Esophagus (tissue), 2 donors: ENCODE results near the gene ATP1B1. TPM values are rescaled to one million over a fixed set of nuclear protein-coding genes. Genes with fewer than 3 reads are reported as not detected.
"Not testable (repeated sequence)": the region's sequence is repeated elsewhere in the genome, so short reads cannot be mapped to it uniquely, and the experiment has no call there.

Experiments used
- H3K27ac ChIP-seq, 2 donors: one replicate each; pipeline ENCODE4 v1.5.1; 2013; ENCODE audit warnings: low read depth in 2 of 2, mild to moderate bottlenecking in 2 of 2, inconsistent platforms in 1 of 2, low read length in 1 of 2, moderate library complexity in 1 of 2
- H3K27me3 ChIP-seq, 2 donors: one replicate each; pipeline ENCODE4 v1.6.1; 2013; ENCODE audit warnings: low read length in 2 of 2, control low read depth in 1 of 2, mild to moderate bottlenecking in 1 of 2; ENCODE audit not compliant: insufficient read depth in 2 of 2, control insufficient read depth in 1 of 2
- H3K36me3 ChIP-seq, 2 donors: one replicate each; pipeline ENCODE4 v1.6.1; 2013; ENCODE audit warnings: low read length in 1 of 2; ENCODE audit not compliant: control insufficient read depth in 2 of 2, insufficient read depth in 2 of 2
- H3K4me1 ChIP-seq, 2 donors: one replicate each; pipeline ENCODE4 v1.6.1; 2013; ENCODE audit warnings: low read length in 1 of 2; ENCODE audit not compliant: control insufficient read depth in 2 of 2, insufficient read depth in 2 of 2
- H3K4me3 ChIP-seq, 2 donors: one replicate each; pipeline ENCODE4 v1.5.1; 2013; ENCODE audit warnings: low read length in 2 of 2, mild to moderate bottlenecking in 2 of 2, low read depth in 1 of 2, moderate library complexity in 1 of 2
- H3K9me3 ChIP-seq, 2 donors: one replicate each; pipeline ENCODE4 v1.6.1; 2013; ENCODE audit warnings: mild to moderate bottlenecking in 2 of 2, low read depth in 1 of 2, low read length in 1 of 2, moderate library complexity in 1 of 2; ENCODE audit not compliant: control insufficient read depth in 2 of 2, insufficient read depth in 1 of 2
- WGBS, 2 donors: extraction: QIAGEN DNeasy Blood & Tissue Kit; methylation state at CpG; one replicate each; pipeline ENCODE4 v1.1.7; 2013; 5-methylcytosine and 5-hydroxymethylcytosine counted together
- polyA plus RNA-seq, 2 donors: library from polyadenylated mRNA; stranded (reverse); fragments of 200-250 nt; gene quantifications; one replicate each; pipeline ENCODE4 v1.2.3, GENCODE V29; 2013
- donor health status: healthy with polysubstance abuse.
- donor health status: Bipolar disorder and iron deficiency.

Gene ATP1B1
- polyA plus RNA-seq, 2 donors, result 104 to 194 TPM

DNA sequence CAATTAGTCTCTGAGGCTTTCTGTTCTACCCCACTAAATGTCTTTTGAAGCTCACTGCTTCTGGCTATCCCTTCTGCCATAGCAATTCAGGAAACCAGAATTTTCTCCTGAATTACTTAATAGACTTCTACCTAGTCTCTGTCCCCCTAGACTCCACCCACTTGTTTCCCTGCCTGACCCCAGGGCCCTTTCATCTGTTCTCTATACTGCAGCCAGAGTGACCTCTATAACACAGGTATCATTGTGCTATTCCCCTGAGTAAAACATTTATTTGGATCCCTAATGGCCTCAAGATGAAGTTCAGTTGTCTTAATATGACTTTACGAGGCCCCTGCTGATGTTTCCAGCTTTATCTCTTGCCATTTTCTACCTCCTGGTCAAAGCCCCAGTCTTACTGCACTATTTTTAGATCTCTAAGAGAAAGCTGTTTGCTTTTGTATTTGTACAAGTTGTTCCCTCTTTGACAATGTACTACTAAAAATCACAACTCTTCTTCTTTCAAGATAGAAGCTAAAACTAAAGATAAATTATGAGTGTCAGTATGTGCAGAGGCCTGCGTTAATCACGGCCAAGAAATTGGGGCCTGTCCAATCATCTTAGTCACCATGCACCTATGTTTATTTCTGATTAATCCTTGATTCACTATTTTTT lies 54.5 kb downstream of the ATP1B1 start:
- no peaks in the 10 kb centered on the region for H3K9me3 ChIP-seq
- no peak overlapping the region for H3K27ac ChIP-seq
- H3K27me3 ChIP-seq, result no peaks in the 10 kb centered on the region
- no peak overlapping the region for H3K4me3 ChIP-seq
- H3K4me1 ChIP-seq, result no peaks in the 10 kb centered on the region
- WGBS, 2 donors, result 46 to 64% methylated on average over 3 of the region's 3 CpGs
- peaks cover 0 to 5% of the 10 kb centered on the region in 2 donors for H3K36me3 ChIP-seq

DNA sequence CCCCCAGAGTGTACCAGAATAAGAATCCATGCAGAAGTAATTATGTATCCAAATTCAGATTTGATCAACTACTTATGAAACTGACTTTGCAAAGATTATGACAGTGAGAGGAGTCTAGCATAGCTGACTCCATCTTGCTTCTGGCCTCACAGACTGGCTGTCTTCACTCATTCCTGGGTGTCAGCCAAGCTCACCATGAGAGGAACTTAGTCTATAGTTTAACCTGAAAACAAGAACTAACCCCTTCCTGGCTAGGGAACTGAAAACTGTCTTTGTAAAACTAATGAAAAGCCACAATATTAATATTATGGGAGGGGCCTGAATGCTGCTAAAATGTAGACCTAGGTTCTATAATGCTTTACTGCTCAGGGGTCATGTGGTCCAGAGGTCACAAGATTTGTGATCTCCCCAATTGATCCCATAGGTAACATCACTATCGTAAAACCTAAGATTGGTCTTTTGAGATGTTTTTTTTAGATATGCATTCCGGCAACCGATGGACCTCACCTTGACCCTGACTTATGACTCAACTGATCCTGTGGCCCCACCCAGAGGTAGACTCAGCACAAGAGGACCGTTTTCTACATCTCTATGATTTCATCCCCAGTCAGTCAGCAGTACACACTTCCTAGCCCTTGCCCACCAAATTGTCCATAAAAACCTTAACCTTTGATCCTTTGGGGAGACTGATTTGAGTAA lies 55.2 kb downstream of the ATP1B1 start:
- Histone ChIP-seq H3K36me3 (peaks cover 0 to 5% of the 10 kb centered on the region in 2 donors), H3K4me3 (no peak overlapping the region), H3K27ac (no peak overlapping the region), H3K27me3 (no peaks in the 10 kb centered on the region), H3K9me3 (no peaks in the 10 kb centered on the region), H3K4me1 (no peaks in the 10 kb centered on the region)
- WGBS, 2 donors, result 72 to 82% methylated on average over 4 of the region's 4 CpGs

DNA sequence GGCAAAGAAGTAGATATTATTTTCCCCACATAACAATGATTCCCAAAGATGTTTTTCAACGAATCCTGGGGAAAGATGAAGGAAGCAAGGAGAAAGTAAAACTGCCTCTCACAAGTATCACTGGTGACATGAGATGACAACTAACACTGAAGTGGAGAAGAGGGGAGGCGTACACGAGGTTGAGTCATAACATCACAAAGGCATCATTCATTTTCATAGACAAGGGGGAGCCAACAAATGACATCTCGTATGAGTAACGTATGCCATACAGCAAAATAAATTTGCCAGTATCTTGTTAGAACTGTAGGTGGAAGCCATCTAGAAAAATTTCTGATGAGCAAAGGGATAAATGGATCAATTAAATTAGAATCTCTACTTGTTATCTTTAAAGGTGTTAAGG lies 56.6 kb downstream of the ATP1B1 start:
- Histone ChIP-seq H3K27me3 (no peaks in the 10 kb centered on the region), H3K36me3 (peaks cover 0 to 2% of the 10 kb centered on the region in 2 donors), H3K9me3 (no peaks in the 10 kb centered on the region), H3K4me1 (no peaks in the 10 kb centered on the region), H3K27ac (no peak overlapping the region), H3K4me3 (no peak overlapping the region)
- WGBS, 2 donors, result 65 to 69% methylated on average over 5 of the region's 5 CpGs

DNA sequence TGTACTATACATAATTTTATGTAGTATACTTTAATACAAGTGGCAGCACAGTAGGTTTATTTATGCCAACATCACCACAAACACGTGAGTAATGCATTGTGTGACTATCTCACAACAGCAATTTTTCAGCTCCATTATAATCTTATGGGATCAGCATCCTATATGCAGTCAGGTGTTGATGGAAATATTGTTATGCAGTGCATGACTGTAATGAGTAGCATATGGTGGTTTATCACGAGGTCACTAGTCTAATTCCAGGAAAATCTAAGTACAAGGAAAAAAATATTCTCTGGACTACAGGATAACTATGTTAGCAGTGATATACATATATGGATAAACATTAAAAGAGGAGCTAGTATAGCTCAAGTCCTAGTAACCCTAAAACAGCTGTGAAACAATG lies 69.0 kb downstream of the ATP1B1 start:
- Histone ChIP-seq H3K27me3 (no peaks in the 10 kb centered on the region), H3K27ac (no peak overlapping the region), H3K36me3 (no peaks in the 10 kb centered on the region), H3K4me3 (no peak overlapping the region), H3K4me1 (no peaks in the 10 kb centered on the region), H3K9me3 (no peaks in the 10 kb centered on the region)
- WGBS, 2 donors, result 70 to 80% methylated on average over 2 of the region's 2 CpGs

DNA sequence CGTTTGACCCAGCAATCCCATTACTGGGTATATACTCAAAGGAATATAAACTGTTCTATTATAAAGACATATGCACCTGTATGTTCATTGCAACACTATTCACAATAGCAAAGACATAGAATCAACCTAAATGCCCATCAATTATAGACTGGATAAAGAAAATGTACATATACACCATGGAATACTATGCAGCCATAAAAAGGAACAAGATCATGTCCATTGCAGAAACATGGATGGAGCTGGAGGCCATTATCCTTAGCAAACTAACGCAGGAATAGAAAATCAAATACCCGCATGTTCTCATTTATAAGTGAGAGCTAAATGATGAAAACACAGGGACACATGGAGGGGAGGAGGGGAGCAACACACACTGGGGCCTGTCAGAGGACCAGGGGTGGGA lies 72.9 kb downstream of the ATP1B1 start:
- not testable (repeated sequence) for H3K9me3 ChIP-seq, H3K4me1 ChIP-seq, H3K36me3 ChIP-seq, H3K27me3 ChIP-seq, H3K4me3 ChIP-seq, H3K27ac ChIP-seq
- WGBS, 2 donors, result 93 to 95% methylated on average over 3 of the region's 3 CpGs

DNA sequence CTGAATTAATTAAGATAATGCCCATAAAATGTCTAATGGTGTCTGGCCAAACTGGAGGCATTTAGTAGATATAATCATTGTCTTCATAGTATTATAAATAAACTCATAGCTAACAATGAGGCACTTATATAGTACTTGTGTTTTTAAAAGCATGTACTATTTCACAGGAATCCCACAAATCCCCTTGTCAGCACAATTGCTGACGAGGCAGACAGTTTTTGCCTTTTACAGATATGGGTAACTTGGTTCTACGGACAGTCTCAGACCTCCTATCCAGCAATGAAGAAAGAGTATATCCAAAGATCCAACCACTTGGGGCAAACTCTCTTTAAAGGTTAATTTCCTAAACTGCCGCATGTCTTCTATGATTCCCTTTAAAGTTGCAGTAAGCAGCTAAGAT lies 73.7 kb downstream of the ATP1B1 start:
- no peaks in the 10 kb centered on the region for H3K36me3 ChIP-seq

More for the DNA sequence above, 73.7 kb downstream of the ATP1B1 start:
- Histone ChIP-seq H3K4me1 (no peaks in the 10 kb centered on the region), H3K9me3 (no peaks in the 10 kb centered on the region), H3K27ac (no peak overlapping the region), H3K4me3 (no peak overlapping the region), H3K27me3 (no peaks in the 10 kb centered on the region)
- WGBS, 2 donors, result 92 to 95% methylated on average over 3 of the region's 3 CpGs
